CD4-positive, alpha-beta T cell (primary cell): ENCODE data around the gene SCNM1. TPM values are rescaled to one million over a fixed set of nuclear protein-coding genes. Genes with fewer than 3 reads are reported as not detected.
A peak's percentile ranks its signal among the peaks of the same experiment; 100 is the strongest.

ENCODE experiments used
- ATAC-seq: fragments of 200-7000 bp; cut with Tn5 transposase; one replicate; pipeline ENCODE4 v1.10.0; 2022; ENCODE audit warnings: mild to moderate bottlenecking; ENCODE audit not compliant: poor library complexity
- CTCF ChIA-PET: fragments of 350-600 bp; sonication (Branson Sonifier 250); formaldehyde crosslinking; loops from one replicate; lab custom pipeline; 2021; ENCODE audit warnings: antibody characterized with exemption, inconsistent platforms; lab: Charles Lee
- POLR2A ChIA-PET: fragments of 350-600 bp; sonication (Branson Sonifier 250); formaldehyde crosslinking; loops from one replicate; lab custom pipeline; 2021; ENCODE audit warnings: antibody characterized with exemption, inconsistent platforms; lab: Charles Lee
- DNase-seq, 14 experiments: peaks; one replicate each; pipeline ENCODE4 v3.0.0-alpha.2; 2013 to 2020; ENCODE audit warnings: mixed read lengths in 2 of 14
- H3K27ac ChIP-seq, 2 donors: one replicate each; pipeline versions ENCODE4 v1.5.1 to v1.7.0; 2013; ENCODE audit warnings: low read length in 2 of 2, low read depth in 1 of 2, mild to moderate bottlenecking in 1 of 2
- H3K27me3 ChIP-seq, 2 experiments: 1 replicate in 1 of 2; 2 replicates in 1 of 2; pipeline versions ENCODE4 v1.6.1 to v1.7.0; 2013; ENCODE audit warnings: low read length in 2 of 2, control low read depth in 1 of 2, mild to moderate bottlenecking in 1 of 2, moderate library complexity in 1 of 2; ENCODE audit not compliant: insufficient read depth in 2 of 2, control insufficient read depth in 1 of 2
- H3K36me3 ChIP-seq: one replicate; pipeline ENCODE4 v1.6.1; 2013; ENCODE audit warnings: low read length, control low read depth; ENCODE audit not compliant: insufficient read depth
- H3K4me1 ChIP-seq: one replicate; pipeline ENCODE4 v1.6.1; 2013; ENCODE audit warnings: low read length, control low read depth; ENCODE audit not compliant: insufficient read depth
- H3K4me3 ChIP-seq: one replicate; pipeline ENCODE4 v1.5.1; 2013; ENCODE audit warnings: mild to moderate bottlenecking, low read length, moderate library complexity
- H3K9me3 ChIP-seq, 2 experiments: 1 replicate in 1 of 2; 2 replicates in 1 of 2; pipeline versions ENCODE4 v1.6.1 to v1.7.0; 2013; ENCODE audit warnings: low read length in 2 of 2, mild to moderate bottlenecking in 2 of 2, control low read depth in 1 of 2, moderate library complexity in 1 of 2; ENCODE audit not compliant: control insufficient read depth in 1 of 2, insufficient read depth in 1 of 2
- H3K27ac Mint-ChIP-seq: one replicate; pipeline ENCODE4 v1.8.0; 2020; ENCODE audit warnings: mixed read lengths
- H3K27me3 Mint-ChIP-seq: one replicate; pipeline ENCODE4 v1.8.0; 2021; ENCODE audit warnings: mixed read lengths
- H3K36me3 Mint-ChIP-seq: one replicate; pipeline ENCODE4 v1.8.0; 2021; ENCODE audit warnings: low read depth, mixed read lengths
- H3K4me1 Mint-ChIP-seq: one replicate; pipeline ENCODE4 v1.8.0; 2021; ENCODE audit warnings: low read depth, mixed read lengths
- H3K4me3 Mint-ChIP-seq: one replicate; pipeline ENCODE4 v1.8.0; 2020; ENCODE audit warnings: mild to moderate bottlenecking, mixed read lengths
- H3K9me3 Mint-ChIP-seq: one replicate; pipeline ENCODE4 v1.8.0; 2020; ENCODE audit warnings: mixed read lengths
- intact Hi-C, 2 experiments: fragments of 100-400 bp; cut with DNase I in 1 of 2; cut with micrococcal nuclease in 1 of 2; formaldehyde crosslinking; loops; one replicate each; pipeline versions ENCODE4 v1.15.1 to v1.9.0; 2023 to 2025; cut with DNase I, micrococcal nuclease
- total RNA-seq, 174 experiments: library from RNA in 2 of 174; stranded (reverse) in 2 of 174; gene quantifications; one replicate each; pipeline ENCODE4 v1.2.3 and lab custom pipeline; 2021 to 2026
- TF ChIP-seq, protein P1 (sequence below): fragments of 200-600 bp; IDR thresholded peaks from one replicate; pipeline ENCODE4 v1.8.0; 2022; ENCODE audit warnings: antibody characterized with exemption, mild to moderate bottlenecking

The SCNM1 gene
- total RNA-seq, 2 experiments from 2014 or later, result 35.2 to 35.7 TPM

DNA sequence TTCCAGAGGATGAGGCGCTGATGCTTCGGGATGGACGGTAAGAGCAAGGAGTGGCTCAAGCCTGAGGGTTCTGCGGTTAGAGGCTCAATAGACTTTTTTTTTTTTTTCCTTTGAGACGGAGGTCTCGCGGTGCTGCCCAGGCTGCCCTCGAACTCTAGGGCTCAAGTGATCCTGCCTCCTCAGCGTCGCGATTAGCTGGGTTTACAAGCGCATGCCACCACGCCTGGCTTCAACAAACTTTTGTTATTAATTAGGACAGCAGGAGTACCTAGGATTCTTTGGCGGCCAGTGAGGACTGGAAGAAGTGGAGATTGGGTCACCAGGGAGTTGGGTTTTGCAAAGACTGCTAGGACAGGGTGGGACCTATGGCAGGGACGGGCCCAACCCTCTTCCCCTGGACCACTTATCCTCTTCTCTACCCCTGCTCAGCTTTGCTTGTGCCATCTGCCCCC lies 587 bp downstream of the SCNM1 start:
- Mint-ChIP-seq H3K36me3 (peaks cover 84% of the 10 kb centered on the region), H3K9me3 (no peaks in the 10 kb centered on the region), H3K27me3 (no peaks in the 10 kb centered on the region), H3K4me1 (peaks cover 49% of the 10 kb centered on the region), H3K4me3 (peak overlapping the region; percentile 93), H3K27ac (peak overlapping the region; percentile 89)
- ChIA-PET POLR2A (interaction anchor here (0.6 to 3.6 kb wide), 10 partner anchors 9 to 233 kb away, joined by 3 to 51 read pairs (median 3); partner anchors contain the start of genes PIP5K1A, PSMB4, TMOD4 and TNFAIP8L2), CTCF (interaction anchor here (1.3 kb wide), 1 partner anchor 85 kb away, joined by 4 read pairs; no protein-coding TSS in a partner anchor)
- Histone ChIP-seq H3K27ac (peak overlapping the region; percentile 20 to 34), H3K27me3 (no peaks in the 10 kb centered on the region), H3K4me3 (peak overlapping the region; percentile 76), H3K36me3 (peaks cover 48% of the 10 kb centered on the region), H3K4me1 (peaks cover 29% of the 10 kb centered on the region), H3K9me3 (no peaks in the 10 kb centered on the region)
- DNase-seq, result peak in 1 of 14 experiments; percentile 31
- ATAC-seq, result no peak
- TF ChIP-seq, protein P1, sequence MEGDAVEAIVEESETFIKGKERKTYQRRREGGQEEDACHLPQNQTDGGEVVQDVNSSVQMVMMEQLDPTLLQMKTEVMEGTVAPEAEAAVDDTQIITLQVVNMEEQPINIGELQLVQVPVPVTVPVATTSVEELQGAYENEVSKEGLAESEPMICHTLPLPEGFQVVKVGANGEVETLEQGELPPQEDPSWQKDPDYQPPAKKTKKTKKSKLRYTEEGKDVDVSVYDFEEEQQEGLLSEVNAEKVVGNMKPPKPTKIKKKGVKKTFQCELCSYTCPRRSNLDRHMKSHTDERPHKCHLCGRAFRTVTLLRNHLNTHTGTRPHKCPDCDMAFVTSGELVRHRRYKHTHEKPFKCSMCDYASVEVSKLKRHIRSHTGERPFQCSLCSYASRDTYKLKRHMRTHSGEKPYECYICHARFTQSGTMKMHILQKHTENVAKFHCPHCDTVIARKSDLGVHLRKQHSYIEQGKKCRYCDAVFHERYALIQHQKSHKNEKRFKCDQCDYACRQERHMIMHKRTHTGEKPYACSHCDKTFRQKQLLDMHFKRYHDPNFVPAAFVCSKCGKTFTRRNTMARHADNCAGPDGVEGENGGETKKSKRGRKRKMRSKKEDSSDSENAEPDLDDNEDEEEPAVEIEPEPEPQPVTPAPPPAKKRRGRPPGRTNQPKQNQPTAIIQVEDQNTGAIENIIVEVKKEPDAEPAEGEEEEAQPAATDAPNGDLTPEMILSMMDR, result no peak
- intact Hi-C loops, result loop anchor here in 1 of 2 experiments (2.0 kb wide), 1 partner anchor 232 kb away; the partner anchor contains the start of gene PSMB4

DNA sequence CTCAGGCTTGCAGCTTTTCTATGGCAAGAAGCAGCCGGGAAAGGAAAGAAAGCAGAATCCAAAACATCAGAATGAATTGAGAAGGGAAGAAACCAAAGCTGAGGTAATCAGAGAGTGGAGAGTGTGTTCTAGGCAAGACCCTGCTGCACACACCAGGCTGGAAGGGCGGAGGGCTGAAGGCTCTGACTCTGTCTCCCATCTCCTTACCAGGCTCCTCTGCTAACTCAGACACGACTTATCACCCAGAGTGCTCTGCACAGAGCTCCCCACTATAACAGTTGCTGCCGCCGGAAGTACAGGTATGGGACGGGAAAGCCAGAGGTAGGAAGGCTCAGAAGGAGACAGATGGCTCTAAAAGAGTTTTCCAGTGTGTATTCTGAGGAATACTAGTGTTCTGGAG lies 1.2 kb downstream of the SCNM1 start:
- Mint-ChIP-seq H3K9me3 (no peaks in the 10 kb centered on the region), H3K27me3 (no peaks in the 10 kb centered on the region), H3K36me3 (peaks cover 83% of the 10 kb centered on the region), H3K4me3 (peak overlapping the region; percentile 93), H3K4me1 (peaks cover 44% of the 10 kb centered on the region), H3K27ac (peak overlapping the region; percentile 89)
- TF ChIP-seq, protein P1, result no peak
- ChIA-PET CTCF (interaction anchor here (1.3 kb wide), 1 partner anchor 85 kb away, joined by 4 read pairs; no protein-coding TSS in a partner anchor), POLR2A (interaction anchor here (1.1 to 3.6 kb wide), 4 partner anchors 10 to 143 kb away, joined by 3 to 51 read pairs (median 3); partner anchors contain the start of genes TNFAIP8L2 and VPS72)
- Histone ChIP-seq H3K4me3 (peak overlapping the region; percentile 76), H3K9me3 (no peaks in the 10 kb centered on the region), H3K4me1 (peaks cover 26% of the 10 kb centered on the region), H3K27me3 (no peaks in the 10 kb centered on the region), H3K27ac (no peak overlapping the region), H3K36me3 (peaks cover 45% of the 10 kb centered on the region)
- intact Hi-C loops, result loop anchor here in 1 of 2 experiments (1.0 to 2.0 kb wide), 2 partner anchors 23 to 232 kb away; partner anchors contain the start of genes PSMB4 and VPS72
- DNase-seq, result no peak
- ATAC-seq, result no peak

GRCh38 chr1:151171190-151171589 lies 5.2 kb downstream of the SCNM1 start:
- CTCF ChIA-PET, result no interaction called here
- H3K4me3 Mint-ChIP-seq, result no peak overlapping the region
- H3K4me3 ChIP-seq, result no peak overlapping the region

More at GRCh38 chr1:151171190-151171589, 5.2 kb downstream of the SCNM1 start:
- POLR2A ChIA-PET, result interaction anchor here (1.6 kb wide), 1 partner anchor 15 kb away, joined by 7 read pairs; the partner anchor contains the start of gene TNFAIP8L2
- Mint-ChIP-seq H3K27me3 (no peaks in the 10 kb centered on the region), H3K36me3 (peaks cover 87% of the 10 kb centered on the region), H3K27ac (no peak overlapping the region), H3K4me1 (peaks cover 12% of the 10 kb centered on the region), H3K9me3 (no peaks in the 10 kb centered on the region)
- Histone ChIP-seq H3K4me1 (peaks cover 11% of the 10 kb centered on the region), H3K27me3 (no peaks in the 10 kb centered on the region), H3K36me3 (peaks cover 62% of the 10 kb centered on the region), H3K9me3 (no peaks in the 10 kb centered on the region), H3K27ac (no peak overlapping the region)
- intact Hi-C loops, result no loop called here
- TF ChIP-seq, protein P1, result no peak
- ATAC-seq, result no peak
- DNase-seq, result no peak
